GM11168 (cell line): ENCODE data around the gene SGCG.
"Not testable (repeated sequence)": the region's sequence is repeated elsewhere in the genome, so short reads cannot be mapped to it uniquely, and the experiment has no call there.

Experiments used
- in situ Hi-C: fragments of 300-500 bp; cut with MboI; formaldehyde crosslinking; loops from one replicate; pipeline ENCODE4 v1.12.0; 2022; ENCODE audit warnings: low sequenced_read_pairs; ENCODE audit not compliant: unreplicated experiment

SGCG gene

GRCh38 chr13:23180711-23181110 lies at the start of gene SGCG:
Gene SGCG, plus strand, starts transcription at chr13:23180979. Its CDS starts 22,716 bp downstream, at chr13:23203695.
- in situ Hi-C loops: no loop called here

- in situ Hi-C loops: no loop called here
Observed at GRCh38 chr13:23134542-23134941, 46.2 kb upstream of the SGCG start.

- in situ Hi-C loops: no loop called here
Observed at GRCh38 chr13:23140492-23140891, 40.3 kb upstream of the SGCG start.

- in situ Hi-C loops: no loop called here
Observed at GRCh38 chr13:23141964-23142363, 38.8 kb upstream of the SGCG start.

GRCh38 chr13:23142607-23143006 lies 38.2 kb upstream of the SGCG start:
- in situ Hi-C loops: not testable (repeated sequence)

GRCh38 chr13:23144431-23144830 lies 36.3 kb upstream of the SGCG start:
- in situ Hi-C loops: no loop called here

- in situ Hi-C loops: no loop called here
Observed at GRCh38 chr13:23146006-23146405, 34.8 kb upstream of the SGCG start.

- in situ Hi-C loops: no loop called here
Observed at GRCh38 chr13:23146811-23147625, 33.8 kb upstream of the SGCG start.

GRCh38 chr13:23147827-23148226 lies 33.0 kb upstream of the SGCG start:
- in situ Hi-C loops: no loop called here

GRCh38 chr13:23157781-23158180 lies 23.0 kb upstream of the SGCG start:
- in situ Hi-C loops: no loop called here

- in situ Hi-C loops: no loop called here
Observed at GRCh38 chr13:23159205-23159759, 21.5 kb upstream of the SGCG start.

- in situ Hi-C loops: no loop called here
Observed at GRCh38 chr13:23159760-23160637, 20.8 kb upstream of the SGCG start.

GRCh38 chr13:23160638-23161480 lies 19.9 kb upstream of the SGCG start:
- in situ Hi-C loops: no loop called here

GRCh38 chr13:23161481-23161825 lies 19.3 kb upstream of the SGCG start:
- in situ Hi-C loops: no loop called here

- in situ Hi-C loops: no loop called here
Observed at GRCh38 chr13:23175920-23176319, 4.9 kb upstream of the SGCG start.

- in situ Hi-C loops: no loop called here
Observed at GRCh38 chr13:23182142-23182541, 1.4 kb downstream of the SGCG start.

- in situ Hi-C loops: no loop called here
Observed at GRCh38 chr13:23183292-23183691, 2.5 kb downstream of the SGCG start.

- in situ Hi-C loops: no loop called here
Observed at GRCh38 chr13:23185542-23185941, 4.8 kb downstream of the SGCG start.

GRCh38 chr13:23201870-23202269 lies 21.1 kb downstream of the SGCG start:
- in situ Hi-C loops: no loop called here

GRCh38 chr13:23202383-23202782 lies 21.6 kb downstream of the SGCG start:
- in situ Hi-C loops: no loop called here
